GM19438 (cell line): ENCODE measurements around the gene ZNF548.
"Not testable (repeated sequence)": the region's sequence is repeated elsewhere in the genome, so short reads cannot be mapped to it uniquely, and the experiment has no call there.

Experiments
- ATAC-seq: cut with Tn5 transposase; IDR thresholded peaks from one replicate; pipeline ENCODE4 v1.9.1; 2021; ENCODE audit warnings: low read depth; ENCODE audit not compliant: unreplicated experiment

ZNF548 gene

GRCh38 chr19:57389730-57390598, at the start of gene ZNF548:
ZNF548 (plus strand) TSS chr19:57389854; CDS start chr19:57390100, 246 bp downstream.
- ATAC-seq = peak; percentile 91

- ATAC-seq = no peak
Measured at GRCh38 chr19:57342582-57342981, 47.1 kb upstream of the ZNF548 start.

- ATAC-seq = no peak
Measured at GRCh38 chr19:57348136-57348535, 41.5 kb upstream of the ZNF548 start.

- peak; percentile 97 for ATAC-seq
Measured at GRCh38 chr19:57350877-57351805, 38.5 kb upstream of the ZNF548 start, which contains the start of gene ZNF304. ZNF304 (plus strand) TSS chr19:57351271; CDS start chr19:57351665, 394 bp downstream.

- ATAC-seq = no peak
Measured at GRCh38 chr19:57351867-57352266, 37.8 kb upstream of the ZNF548 start.

GRCh38 chr19:57355916-57356315, 33.7 kb upstream of the ZNF548 start:
- no peak for ATAC-seq

- ATAC-seq = no peak
Measured at GRCh38 chr19:57357406-57357805, 32.2 kb upstream of the ZNF548 start.

GRCh38 chr19:57359300-57359699, 30.4 kb upstream of the ZNF548 start:
- ATAC-seq = no peak

GRCh38 chr19:57362419-57362818, 27.2 kb upstream of the ZNF548 start:
- no peak for ATAC-seq

GRCh38 chr19:57362997-57363687, 26.5 kb upstream of the ZNF548 start, which contains the start of the genes TRAPPC2B and ZNF547:
TRAPPC2B (plus strand) TSS chr19:57363551; CDS start chr19:57364834, 1,283 bp downstream.
ZNF547 (plus strand) TSS chr19:57363551; CDS start chr19:57368556, 5,005 bp downstream.
- peak; percentile 92 for ATAC-seq

- peak; percentile 9 for ATAC-seq
Measured at GRCh38 chr19:57363688-57364181, 25.9 kb upstream of the ZNF548 start.

- no peak for ATAC-seq
Measured at GRCh38 chr19:57366776-57367175, 22.9 kb upstream of the ZNF548 start.

GRCh38 chr19:57374179-57374578, 15.5 kb upstream of the ZNF548 start:
- no peak for ATAC-seq

GRCh38 chr19:57374647-57375046, 15.0 kb upstream of the ZNF548 start:
- not testable (repeated sequence) for ATAC-seq

GRCh38 chr19:57376151-57376550, 13.5 kb upstream of the ZNF548 start:
- ATAC-seq = no peak

GRCh38 chr19:57377498-57378146, 12.0 kb upstream of the ZNF548 start:
- ATAC-seq = no peak

- ATAC-seq = no peak
Measured at GRCh38 chr19:57380923-57381322, 8.7 kb upstream of the ZNF548 start.

- ATAC-seq = no peak
Measured at GRCh38 chr19:57382806-57383488, 6.7 kb upstream of the ZNF548 start.

- peak; percentile 16 for ATAC-seq
Measured at GRCh38 chr19:57389194-57389729, 392 bp upstream of the ZNF548 start.
